ENCODE measurements around the gene DNASE2. TPM values are rescaled to one million over a fixed set of nuclear protein-coding genes. Genes with fewer than 3 reads are reported as not detected.
A peak's percentile ranks its signal among the peaks of the same experiment; 100 is the strongest.

The DNASE2 gene
- polyA plus RNA-seq, 1 donor (not counting 4 experiments of a cell fraction or from before 2014, with no cell fraction given) = 23.5 TPM

DNA sequence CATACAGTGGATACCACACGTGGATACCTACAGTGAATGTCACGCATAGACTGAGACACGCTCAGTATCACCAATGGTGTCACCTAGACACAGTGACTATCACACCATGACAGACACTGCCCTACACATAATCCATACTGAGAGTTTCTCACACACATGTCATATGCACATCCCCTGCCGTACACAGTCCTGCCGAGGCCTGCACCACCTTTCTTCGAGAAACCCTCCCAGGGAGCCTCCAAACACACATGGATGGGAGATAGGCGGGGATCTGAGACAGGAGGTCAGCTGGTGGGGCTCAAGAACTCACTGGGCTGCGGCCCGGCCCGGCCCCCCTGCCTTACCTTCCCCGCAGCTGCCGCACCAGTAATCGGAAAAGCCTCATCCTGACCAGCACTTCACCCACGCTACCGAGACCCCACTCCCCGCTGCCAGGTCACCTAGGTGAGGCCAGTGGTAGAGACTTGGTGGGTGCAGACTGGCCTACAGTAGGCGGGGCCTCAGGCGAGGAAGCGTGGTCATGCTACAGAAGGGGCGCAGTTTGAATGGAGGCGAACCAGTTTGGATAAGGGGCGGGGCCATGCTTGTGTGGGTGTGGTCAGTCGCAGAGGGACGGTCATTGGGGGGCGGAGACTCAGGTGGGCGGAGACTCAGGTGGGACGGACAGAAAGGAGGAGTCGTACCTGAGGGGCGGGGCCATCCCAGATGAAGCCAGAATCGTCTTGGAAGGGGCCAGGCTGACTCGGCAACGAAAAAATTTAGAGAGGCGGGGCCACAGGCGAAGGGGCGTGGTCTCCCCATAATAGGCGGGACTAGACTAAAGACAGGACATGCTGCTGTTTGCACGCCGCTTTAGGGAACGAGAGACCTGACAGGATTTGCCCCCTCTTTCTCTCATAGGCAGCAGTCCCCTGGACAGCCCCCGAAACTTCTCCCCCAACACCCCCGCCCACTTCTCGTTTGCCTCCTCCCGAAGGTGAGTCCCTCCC, 40.9 kb downstream of the DNASE2 start:
- FAIRE-seq = no peak
- no peaks in the 10 kb centered on the region for H3K9me3 ChIP-seq (ENCODE audit: control insufficient read depth, low read depth, low read length)
- H3K79me2 ChIP-seq (ENCODE audit: control insufficient read depth, insufficient read depth, low read length) = no peaks in the 10 kb centered on the region
- peaks cover 52% of the 10 kb centered on the region for H3K27me3 ChIP-seq (ENCODE audit: control insufficient read depth, extremely low read depth, insufficient read depth, low read length)
- no peak overlapping the region for H3K9ac ChIP-seq (ENCODE audit: control insufficient read depth, extremely low read depth, insufficient read depth, low read length)
- dilution Hi-C loops (cut with MboI; ENCODE audit: extremely low pct_ligation_motif_present, low sequenced_read_pairs) = no loop called here
- H3K36me3 ChIP-seq (ENCODE audit: control insufficient read depth in 2 of 2, extremely low read depth in 1 of 2, insufficient read depth in 2 of 2, low read length in 2 of 2) = no peaks in the 10 kb centered on the region
- peak overlapping the region; percentile 67 for H3K4me2 ChIP-seq (ENCODE audit: control insufficient read depth, extremely low read depth, insufficient read depth, low read depth, low read length)
- peak overlapping the region; percentile 44 for H2AFZ ChIP-seq (ENCODE audit: control insufficient read depth, low read length)
- no peaks in the 10 kb centered on the region for H3K9me1 ChIP-seq (ENCODE audit: control insufficient read depth, extremely low read depth, insufficient read depth, low read length)
- DNase-seq (ENCODE audit: low read depth, low spot score) = peak; percentile 87
- TF ChIP-seq CTCF (optimal IDR thresholded peaks at IDR 0.05 in 1 of 3, IDR thresholded peaks at IDR 0.05 in 1 of 3, conservative IDR thresholded peaks at IDR 0.05 in 1 of 3; ENCODE audit: extremely low read depth in 1 of 3, insufficient read depth in 2 of 3, low read length in 3 of 3) (no peak), EZH2 (IDR thresholded peaks at IDR 0.05; ENCODE audit: low read length) (no peak)
- no peak overlapping the region for H3K27ac ChIP-seq (ENCODE audit: control insufficient read depth, insufficient read depth, low read length)
- peak overlapping the region; percentile 27 to 49 (median 48) for H3K4me3 ChIP-seq (ENCODE audit: control insufficient read depth in 2 of 3, extremely low read depth in 1 of 3, insufficient read depth in 2 of 3, low read depth in 1 of 3, low read length in 3 of 3)
- H3K4me1 ChIP-seq (ENCODE audit: control insufficient read depth, extremely low read depth, insufficient read depth, low read length) = peaks cover 14% of the 10 kb centered on the region
- no peaks in the 10 kb centered on the region for H4K20me1 ChIP-seq (ENCODE audit: control insufficient read depth, extremely low read depth, insufficient read depth, low read length)

GRCh38 chr19:12838886-12839756, 42.1 kb downstream of the DNASE2 start:
- no peak for DNase-seq (ENCODE audit: low read depth, low spot score)
- FAIRE-seq = no peak
- Histone ChIP-seq H4K20me1 (ENCODE audit: control insufficient read depth, extremely low read depth, insufficient read depth, low read length) (no peaks in the 10 kb centered on the region), H3K9me3 (ENCODE audit: control insufficient read depth, low read depth, low read length) (no peaks in the 10 kb centered on the region), H3K36me3 (ENCODE audit: control insufficient read depth in 2 of 2, extremely low read depth in 1 of 2, insufficient read depth in 2 of 2, low read length in 2 of 2) (no peaks in the 10 kb centered on the region), H3K9me1 (ENCODE audit: control insufficient read depth, extremely low read depth, insufficient read depth, low read length) (no peaks in the 10 kb centered on the region), H3K27ac (ENCODE audit: control insufficient read depth, insufficient read depth, low read length) (no peak overlapping the region), H3K27me3 (ENCODE audit: control insufficient read depth, extremely low read depth, insufficient read depth, low read length) (peaks cover 65% of the 10 kb centered on the region), H2AFZ (ENCODE audit: control insufficient read depth, low read length) (no peak overlapping the region), H3K4me3 (ENCODE audit: control insufficient read depth in 2 of 3, extremely low read depth in 1 of 3, insufficient read depth in 2 of 3, low read depth in 1 of 3, low read length in 3 of 3) (no peak overlapping the region), H3K79me2 (ENCODE audit: control insufficient read depth, insufficient read depth, low read length) (no peaks in the 10 kb centered on the region), H3K4me1 (ENCODE audit: control insufficient read depth, extremely low read depth, insufficient read depth, low read length) (peaks cover 14% of the 10 kb centered on the region), H3K4me2 (ENCODE audit: control insufficient read depth, extremely low read depth, insufficient read depth, low read depth, low read length) (no peak overlapping the region), H3K9ac (ENCODE audit: control insufficient read depth, extremely low read depth, insufficient read depth, low read length) (no peak overlapping the region)
- dilution Hi-C loops (cut with MboI; ENCODE audit: extremely low pct_ligation_motif_present, low sequenced_read_pairs) = no loop called here
- TF ChIP-seq CTCF (optimal IDR thresholded peaks at IDR 0.05 in 1 of 3, IDR thresholded peaks at IDR 0.05 in 1 of 3, conservative IDR thresholded peaks at IDR 0.05 in 1 of 3; ENCODE audit: extremely low read depth in 1 of 3, insufficient read depth in 2 of 3, low read length in 3 of 3) = no peak
- peak; percentile 93 for TF ChIP-seq EZH2 (IDR thresholded peaks at IDR 0.05; ENCODE audit: low read length)
